ENCODE results near the gene RAB4A. TPM values are rescaled to one million over a fixed set of nuclear protein-coding genes. Genes with fewer than 3 reads are reported as not detected.
A peak's percentile ranks its signal among the peaks of the same experiment; 100 is the strongest.

The RAB4A gene
- total and polyA plus RNA-seq, 2 of the 13 experiments (the other 11 are each of a cell fraction or from before 2014, with no cell fraction given): 56.0 to 80.1 TPM

GRCh38 chr1:229225331-229225782 is 45.6 kb upstream of the RAB4A start (continued):
- TF ChIP-seq ZBTB40 (IDR thresholded peaks at IDR 0.05): no peak
- TF ChIP-seq ZBTB40 (CRISPR knock-in tag; IDR thresholded peaks at IDR 0.05): peak; percentile 23; the same call in 1 of the 2 replicates
- TF ChIP-seq ZNF605 (CRISPR knock-in tag; IDR thresholded peaks at IDR 0.05): peak; percentile 46; the same call in 1 of the 2 replicates
- TF ChIP-seq STAG1 (CRISPR knock-in tag; IDR thresholded peaks at IDR 0.05): peak; percentile 71
- peak; percentile 81 for TF ChIP-seq ZNF629 (CRISPR knock-in tag; conservative IDR thresholded peaks at IDR 0.05)
- TF ChIP-seq NONO (IDR thresholded peaks at IDR 0.05): no peak
- TF ChIP-seq NONO (CRISPR knock-in tag; conservative IDR thresholded peaks at IDR 0.05): no peak
- peak; percentile 66 for TF ChIP-seq POGZ (CRISPR knock-in tag; IDR thresholded peaks at IDR 0.05)
- no peak for TF ChIP-seq ATRX (CRISPR knock-in tag; IDR thresholded peaks at IDR 0.05; ENCODE audit: borderline replicate concordance)
- 0 out of 2 replicates have a peak, but pooled peaks have one; percentile 40 for TF ChIP-seq ZNF205 (CRISPR knock-in tag; IDR thresholded peaks at IDR 0.05)
- TF ChIP-seq ZNF576 (CRISPR knock-in tag; IDR thresholded peaks at IDR 0.05): no peak
- peak; percentile 78 for TF ChIP-seq ZBTB34 (CRISPR knock-in tag; IDR thresholded peaks at IDR 0.05)
- peak; percentile 54; the same call in 1 of the 2 replicates for TF ChIP-seq AHDC1 (CRISPR knock-in tag; IDR thresholded peaks at IDR 0.05; ENCODE audit: borderline replicate concordance)
- peak; percentile 50 for TF ChIP-seq ELF3 (CRISPR knock-in tag; IDR thresholded peaks at IDR 0.05)

All from HepG2 (cell line).